Measurements from ENCODE around the gene GSK3A.

Gene GSK3A

GRCh38 chr19:42226886-42227285, 15.5 kb downstream of the GSK3A start:
- DNase-seq (ENCODE audit: low spot score): no peak

GRCh38 chr19:42225718-42226292, 16.6 kb downstream of the GSK3A start:
- DNase-seq (ENCODE audit: low spot score): no peak

DNA sequence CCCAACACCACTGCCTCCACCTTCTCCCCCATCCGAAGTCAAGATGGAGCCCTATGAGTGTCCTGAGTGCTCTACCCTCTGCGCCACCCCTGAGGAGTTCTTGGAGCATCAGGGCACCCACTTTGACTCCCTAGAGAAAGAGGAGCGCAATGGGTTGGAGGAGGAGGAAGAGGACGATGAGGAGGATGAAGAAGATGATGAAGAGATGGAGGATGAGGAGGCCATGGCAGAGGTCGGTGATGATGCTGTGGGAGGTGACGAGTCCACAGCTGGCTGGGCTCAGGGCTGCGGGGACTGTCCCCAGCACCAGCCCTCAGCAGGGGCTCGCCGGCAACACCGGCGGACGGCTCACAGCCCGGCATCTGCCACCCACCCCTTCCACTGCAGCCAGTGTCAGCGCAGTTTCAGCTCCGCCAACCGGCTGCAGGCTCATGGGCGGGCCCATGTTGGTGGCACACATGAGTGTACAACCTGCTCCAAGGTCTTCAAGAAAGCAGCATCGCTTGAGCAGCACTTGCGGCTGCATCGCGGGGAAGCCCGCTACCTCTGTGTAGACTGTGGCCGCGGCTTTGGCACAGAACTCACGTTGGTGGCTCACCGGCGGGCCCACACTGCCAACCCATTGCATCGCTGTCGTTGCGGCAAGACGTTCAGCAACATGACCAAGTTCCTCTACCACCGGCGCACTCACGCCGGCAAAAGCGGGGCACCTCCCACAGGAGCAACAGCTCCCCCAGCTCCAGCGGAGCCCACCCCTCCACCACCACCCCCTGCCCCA, 17.3 kb downstream of the GSK3A start:
- DNase-seq (ENCODE audit: low spot score): no peak

GRCh38 chr19:42220751-42221097, 21.7 kb downstream of the GSK3A start:
- DNase-seq (ENCODE audit: low spot score): no peak

DNA sequence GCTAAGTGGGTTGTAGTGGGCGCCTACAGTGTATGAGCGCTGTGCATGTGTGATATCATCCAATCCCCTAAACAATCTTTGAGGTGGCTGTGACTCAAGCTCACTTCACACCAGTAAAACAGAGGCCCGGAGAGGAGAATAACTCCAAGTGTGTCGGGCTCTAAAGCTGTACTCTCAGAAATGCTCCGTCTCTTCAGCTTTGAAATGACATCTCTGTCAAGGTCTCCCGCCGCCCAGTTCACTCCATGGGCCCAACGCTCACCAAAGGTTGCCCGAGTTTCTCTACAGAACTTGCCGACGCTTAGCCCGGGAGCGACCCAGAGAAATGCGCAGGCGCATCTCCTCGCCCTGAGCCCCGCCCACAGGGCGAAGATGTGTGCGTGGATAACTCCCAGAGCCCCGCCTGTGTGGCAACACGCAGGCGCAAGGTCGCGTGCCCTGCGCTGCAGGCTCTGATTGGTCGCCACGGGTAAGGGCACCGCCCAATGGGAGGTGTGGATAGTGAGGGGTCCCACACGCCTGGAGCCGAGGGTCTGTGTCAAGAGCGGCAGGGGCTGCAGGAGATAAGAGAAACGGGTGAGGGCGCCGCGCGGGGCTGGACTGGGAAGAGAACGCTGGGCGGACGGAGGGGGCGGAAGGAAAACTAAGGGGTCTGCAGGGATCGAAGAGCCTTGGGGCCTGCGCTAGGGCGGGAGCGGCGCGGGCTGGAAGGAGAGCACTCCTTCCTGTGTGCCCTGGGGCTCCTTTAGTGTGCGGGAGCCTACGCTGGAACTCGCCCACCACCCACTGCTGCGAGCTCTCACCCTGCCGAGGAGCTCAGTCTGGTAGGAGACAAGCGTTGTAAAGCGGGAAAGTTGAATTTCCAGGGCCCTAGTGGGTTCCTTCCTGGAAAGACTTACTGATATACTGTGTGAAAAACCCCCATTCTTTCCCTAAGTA, 22.3 kb downstream of the GSK3A start, which contains the start of gene ZNF526:
TSS of gene ZNF526 (plus strand) at position 501 of the 939 bp plus-strand sequence. CDS start 4,092 bp downstream, outside the sequence.
- peak; percentile 100 for DNase-seq (ENCODE audit: low spot score)

DNA sequence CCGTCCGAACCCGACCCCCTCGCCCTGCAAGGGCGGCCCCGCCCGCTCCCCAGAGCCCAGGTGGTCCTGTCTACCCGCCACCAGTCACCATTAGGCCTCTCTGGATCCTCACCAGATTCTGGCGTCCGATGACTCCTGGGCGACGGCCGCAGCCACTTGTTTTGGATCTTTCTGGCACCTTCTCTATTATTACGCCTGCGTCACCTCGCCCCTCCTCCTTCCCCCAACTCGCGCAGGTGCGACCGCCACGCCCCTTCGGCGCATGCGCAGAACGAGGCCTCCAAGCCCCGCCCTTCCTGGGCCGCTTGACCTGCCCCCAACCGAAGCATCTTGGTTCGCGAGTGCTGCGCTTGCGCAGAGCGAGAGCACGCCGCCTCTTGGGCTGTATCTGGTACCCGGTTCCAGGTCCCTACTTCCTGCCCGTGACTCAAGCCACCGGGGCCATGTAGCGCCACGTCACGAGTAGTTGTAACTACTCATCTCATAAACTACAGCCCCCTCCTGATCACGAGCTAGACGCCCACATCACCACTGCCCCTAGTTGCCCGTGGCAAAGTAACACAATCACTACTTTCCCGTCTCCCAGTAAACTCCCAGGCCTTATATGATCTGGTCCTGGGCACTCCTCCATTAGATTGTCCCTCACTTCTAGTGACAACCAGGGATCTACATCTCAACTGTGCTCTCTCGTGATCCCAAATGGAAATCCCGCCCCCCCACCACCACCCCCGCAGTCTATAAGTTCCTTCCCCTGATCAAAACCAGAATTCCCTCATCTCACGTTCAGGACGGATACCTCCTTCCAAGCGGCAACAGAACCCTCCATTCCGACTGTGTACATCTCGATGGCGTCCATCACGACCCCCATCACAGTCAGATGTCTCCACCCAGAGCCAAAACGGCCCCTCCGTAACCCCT, 24.6 kb downstream of the GSK3A start, which contains the start of gene DEDD2:
TSS of gene DEDD2 (minus strand) at position 158 of the 918 bp plus-strand sequence. CDS start 670 bp downstream, outside the sequence.
- DNase-seq (ENCODE audit: low spot score): peak; percentile 97

- DNase-seq (ENCODE audit: low spot score): peak; percentile 78
Measured at GRCh38 chr19:42216653-42217519, 25.5 kb downstream of the GSK3A start.

GRCh38 chr19:42214810-42215485, 27.5 kb downstream of the GSK3A start:
- no peak for DNase-seq (ENCODE audit: low spot score)

DNA sequence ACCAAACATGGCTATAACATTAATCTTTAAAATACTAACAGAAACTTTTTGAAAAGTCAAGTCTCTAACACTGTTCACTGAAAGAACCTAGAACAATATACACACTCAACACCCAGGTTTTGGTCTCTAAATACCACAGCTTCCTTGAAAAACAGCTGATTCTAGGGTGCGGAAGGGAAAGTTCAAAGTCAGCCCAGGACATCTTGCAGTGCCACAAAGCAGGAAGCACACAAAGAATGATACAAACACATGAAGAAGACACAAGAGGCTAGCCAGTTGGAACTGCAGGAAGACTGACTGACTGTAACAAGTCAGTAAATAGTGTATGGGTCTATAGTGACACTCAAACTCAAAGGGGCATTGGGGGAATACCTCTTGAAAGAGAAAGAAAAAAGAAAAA, 29.5 kb downstream of the GSK3A start:
- no peak for DNase-seq (ENCODE audit: low spot score)

- DNase-seq (ENCODE audit: low spot score): no peak
Measured at GRCh38 chr19:42208612-42209011, 33.8 kb downstream of the GSK3A start.

DNA sequence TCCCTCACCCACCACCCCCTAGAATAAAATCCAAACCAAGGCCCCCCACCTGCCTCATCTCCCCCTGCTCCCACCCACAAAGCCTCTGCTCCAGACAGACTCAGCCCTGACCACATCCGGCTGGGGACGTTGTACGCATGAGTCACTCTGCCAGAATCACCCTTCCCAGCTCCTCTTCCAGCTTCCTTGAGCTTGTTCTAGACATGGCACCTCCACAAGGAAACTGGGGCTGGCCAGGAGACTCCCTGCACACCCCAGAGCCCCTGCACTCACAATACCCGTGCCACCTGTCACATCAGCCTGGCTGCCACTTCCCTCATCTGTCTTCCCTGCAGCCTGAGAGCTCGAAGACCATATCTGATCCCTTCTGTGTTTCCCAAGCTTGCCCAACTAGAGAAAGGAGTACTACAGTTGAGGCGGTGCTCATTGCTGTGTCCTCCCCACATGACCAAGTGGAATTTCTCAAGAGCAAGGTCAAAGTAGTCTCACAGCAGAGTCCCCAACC, 34.6 kb downstream of the GSK3A start:
- DNase-seq (ENCODE audit: low spot score): peak; percentile 87

GRCh38 chr19:42206871-42207755, 35.3 kb downstream of the GSK3A start:
- DNase-seq (ENCODE audit: low spot score): peak; percentile 83

GRCh38 chr19:42204664-42205063, 37.7 kb downstream of the GSK3A start:
- no peak for DNase-seq (ENCODE audit: low spot score)

- DNase-seq (ENCODE audit: low spot score): no peak
Measured at GRCh38 chr19:42203700-42204099, 38.7 kb downstream of the GSK3A start.

DNA sequence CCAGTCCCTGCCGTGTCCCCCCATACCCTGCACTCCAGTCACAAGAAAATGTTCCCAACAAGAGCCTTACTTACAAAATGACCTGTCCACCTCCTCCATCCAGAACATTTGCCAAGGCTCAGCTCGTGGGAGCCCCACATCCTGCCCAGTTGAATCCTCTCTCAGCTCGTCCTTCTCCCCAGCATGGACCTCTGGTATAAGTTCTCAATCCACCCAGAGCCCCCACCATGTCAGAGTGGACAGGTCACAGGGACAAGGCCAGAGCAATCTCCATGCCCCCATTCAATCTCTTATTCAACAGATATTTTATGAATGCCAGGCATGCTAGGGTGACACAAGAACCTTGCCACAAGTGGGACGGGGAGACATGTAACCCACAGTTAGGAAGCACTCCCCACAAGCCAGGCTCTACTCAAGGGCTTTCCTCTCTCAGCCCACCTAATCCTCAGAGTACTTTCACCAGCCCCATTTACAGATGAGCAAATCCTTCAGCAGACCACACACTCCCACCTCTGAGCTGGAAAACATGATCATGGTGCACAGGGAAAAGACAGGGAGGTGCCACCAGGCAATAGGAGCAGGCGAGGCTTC, 40.0 kb downstream of the GSK3A start:
- DNase-seq (ENCODE audit: low spot score): no peak

DNA sequence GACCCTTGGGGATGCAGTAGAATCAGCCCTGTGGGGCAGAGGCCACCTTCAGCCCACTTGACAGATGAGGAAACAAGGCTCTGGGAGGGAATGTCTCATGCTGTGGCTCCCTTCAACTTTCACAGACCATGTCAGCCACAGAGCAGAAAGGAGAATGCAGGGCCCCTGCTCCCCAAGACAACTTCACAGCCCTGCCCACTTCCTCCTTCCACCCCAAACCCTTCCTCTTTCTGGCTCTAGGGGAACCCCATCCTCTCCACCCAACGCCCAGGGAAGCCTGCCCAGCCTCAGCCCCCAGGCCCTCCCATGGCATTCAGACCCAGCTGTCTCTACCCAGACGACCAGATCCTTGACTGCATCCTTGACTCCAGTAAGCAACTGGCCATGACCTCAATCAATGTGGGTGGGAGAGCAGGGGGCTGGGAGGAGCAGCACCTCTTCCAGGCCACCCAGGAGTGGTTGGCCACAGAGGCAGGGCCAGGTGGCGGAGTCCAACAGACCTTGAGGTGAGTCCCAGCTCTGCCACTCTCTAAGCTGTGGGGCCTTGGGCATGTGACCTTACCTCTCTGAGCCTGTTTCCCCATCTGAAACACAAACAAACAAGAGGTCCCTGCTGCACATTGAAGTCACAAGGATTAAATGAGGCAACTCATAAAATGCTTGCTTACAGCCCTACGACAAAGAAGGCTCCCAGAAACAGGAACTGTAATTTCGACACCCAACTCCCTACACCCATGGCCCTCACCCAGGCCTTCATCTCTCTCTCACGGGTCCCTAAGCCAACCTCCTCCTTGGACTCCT, 40.7 kb downstream of the GSK3A start:
- DNase-seq (ENCODE audit: low spot score): no peak

- DNase-seq (ENCODE audit: low spot score): no peak
Measured at GRCh38 chr19:42200116-42200715, 42.2 kb downstream of the GSK3A start.

All from GM03348 (cell line).